Neural cell (in vitro differentiated cells): ENCODE measurements around the gene GALP. TPM values are rescaled to one million over a fixed set of nuclear protein-coding genes. Genes with fewer than 3 reads are reported as not detected.

Source experiments
- H2AFZ ChIP-seq: fragments of 200-600, 300-800 bp; sonication (generic), shearing (Covaris generic); 2 replicates; pipeline ENCODE4 v1.6.0; 2014; ENCODE audit warnings: low read depth, mild to moderate bottlenecking, antibody characterized with exemption, low read length, moderate library complexity
- H3F3A ChIP-seq: fragments of 200-600 bp; shearing (Covaris generic); 2 replicates; pipeline ENCODE4 v1.6.1; 2016; ENCODE audit warnings: mild to moderate bottlenecking, moderate library complexity, mixed read lengths, antibody characterized with exemption, low read length; ENCODE audit not compliant: insufficient read depth, poor library complexity, severe bottlenecking
- H3K27ac ChIP-seq: fragments of 200-600, 300-800 bp; sonication (generic), shearing (Covaris generic); 2 replicates; pipeline ENCODE4 v1.5.1; 2014; ENCODE audit warnings: mild to moderate bottlenecking, low read length, moderate library complexity
- H3K27me3 ChIP-seq: fragments of 300-800, 200-600 bp; sonication (generic), shearing (Covaris generic); 2 replicates; pipeline ENCODE4 v1.6.0; 2014; ENCODE audit warnings: mild to moderate bottlenecking, low read depth, low read length, moderate library complexity; ENCODE audit not compliant: insufficient read depth
- H3K36me3 ChIP-seq: fragments of 300-800, 200-600 bp; sonication (generic), shearing (Covaris generic); 2 replicates; pipeline ENCODE4 v1.5.1; 2014; ENCODE audit warnings: mild to moderate bottlenecking, antibody characterized with exemption, low read length, moderate library complexity; ENCODE audit not compliant: insufficient read depth
- H3K4me2 ChIP-seq: fragments of 300-800, 200-600 bp; sonication (generic), shearing (Covaris generic); 2 replicates; pipeline ENCODE4 v1.6.0; 2014; ENCODE audit warnings: mild to moderate bottlenecking, low read length
- H3K4me3 ChIP-seq: fragments of 300-800, 200-600 bp; sonication (generic), shearing (Covaris generic); 2 replicates; pipeline ENCODE4 v1.5.1; 2014; ENCODE audit warnings: mild to moderate bottlenecking, low read length, moderate library complexity
- H3K79me2 ChIP-seq: fragments of 200-600 bp; shearing (Covaris generic); replicated peaks from 2 replicates; pipeline ENCODE4 v1.6.0; 2014; ENCODE audit warnings: mild to moderate bottlenecking, low read length, moderate library complexity; ENCODE audit not compliant: insufficient read depth
- H3K9ac ChIP-seq: fragments of 300-800, 200-600 bp; sonication (generic), shearing (Covaris generic); 2 replicates; pipeline ENCODE4 v1.6.1; 2016; ENCODE audit warnings: mild to moderate bottlenecking, low read length, mixed read lengths
- H3K9me2 ChIP-seq: fragments of 200-600 bp; shearing (Covaris generic); 2 replicates; pipeline ENCODE4 v1.6.1; 2016; ENCODE audit warnings: mild to moderate bottlenecking, low read length, mixed read lengths; ENCODE audit not compliant: insufficient read depth
- H3K9me3 ChIP-seq: fragments of 200-600, 300-800 bp; sonication (generic), shearing (Covaris generic); 2 replicates; pipeline ENCODE4 v1.6.1; 2016; ENCODE audit warnings: mild to moderate bottlenecking, mixed run types, low read length, moderate library complexity, mixed read lengths
- H4K20me1 ChIP-seq: fragments of 200-600 bp; shearing (Covaris generic); 2 replicates; pipeline ENCODE4 v1.6.1; 2016; ENCODE audit warnings: mild to moderate bottlenecking, mixed run types; ENCODE audit not compliant: insufficient read depth
- EP300 ChIP-seq: fragments of 450-650 bp; conservative IDR thresholded peaks from 2 replicates; pipeline ENCODE4 v1.6.1; 2014; ENCODE audit warnings: antibody characterized with exemption, mild to moderate bottlenecking, moderate library complexity; ENCODE audit not compliant: poor library complexity, severe bottlenecking
- EZH2 ChIP-seq: fragments of 200-600, 300-800 bp; shearing (Covaris generic), sonication (generic); IDR thresholded peaks from 2 replicates; pipeline ENCODE4 v1.6.1; 2014; ENCODE audit warnings: antibody characterized with exemption, low read length, borderline replicate concordance, mild to moderate bottlenecking; ENCODE audit not compliant: insufficient read depth, poor library complexity, severe bottlenecking
- MXI1 ChIP-seq: fragments of 450-650 bp; conservative IDR thresholded peaks from 2 replicates; pipeline ENCODE4 v1.6.1; 2014; ENCODE audit warnings: antibody characterized with exemption, mild to moderate bottlenecking; ENCODE audit not compliant: poor library complexity, severe bottlenecking
- POLR2AphosphoS5 ChIP-seq: IDR thresholded peaks from 2 replicates; pipeline ENCODE4 v1.6.1; 2012
- RAD21 ChIP-seq: fragments of 450-650 bp; conservative IDR thresholded peaks from 2 replicates; pipeline ENCODE4 v1.6.1; 2014; ENCODE audit warnings: antibody characterized with exemption, mild to moderate bottlenecking, moderate library complexity
- SMC3 ChIP-seq: fragments of 450-650 bp; conservative IDR thresholded peaks from 2 replicates; pipeline ENCODE4 v1.6.1; 2014; ENCODE audit warnings: antibody characterized with exemption, mild to moderate bottlenecking, moderate library complexity; ENCODE audit not compliant: poor library complexity
- TAF1 ChIP-seq: IDR thresholded peaks from 2 replicates; pipeline ENCODE4 v1.6.1; 2012; ENCODE audit warnings: low read depth
- polyA plus RNA-seq: library from polyadenylated mRNA; depleted of rRNA; stranded (reverse); fragments of >200 nt; gene quantifications from 2 replicates; pipeline ENCODE4 v1.2.3, GENCODE V29; 2014
- TF ChIP-seq, protein P1 (sequence below): fragments of 450-650 bp; IDR thresholded peaks from 2 replicates; pipeline ENCODE4 v1.5.1; 2014; ENCODE audit warnings: antibody characterized with exemption, mild to moderate bottlenecking, moderate library complexity; ENCODE audit not compliant: poor library complexity, severe bottlenecking
- TF ChIP-seq, protein P2 (sequence below): IDR thresholded peaks from 2 replicates; pipeline ENCODE4 v1.6.1; 2012; ENCODE audit warnings: borderline replicate concordance

The GALP gene
- polyA plus RNA-seq, 1 donor from 2014 or later: not detected

DNA sequence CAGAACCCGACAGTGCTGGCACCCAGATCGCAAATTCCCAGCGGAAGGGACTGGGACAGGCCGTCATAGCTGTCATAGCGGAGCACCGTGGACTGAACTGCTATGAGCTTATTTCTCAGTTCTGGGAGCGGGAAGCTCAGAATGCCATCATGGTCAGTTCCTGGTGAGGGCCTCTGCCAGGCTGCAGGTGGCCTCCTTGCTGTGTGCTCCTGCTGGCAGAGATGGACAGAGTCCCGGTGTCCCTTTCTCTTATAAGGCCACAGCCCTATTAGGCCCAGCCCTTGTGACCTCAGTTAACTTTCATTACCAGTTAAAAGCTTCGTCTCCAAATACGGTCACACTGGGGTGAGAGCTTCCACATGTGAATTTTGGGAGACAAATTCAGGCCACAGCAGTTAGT is 30.1 kb upstream of the GALP start:
- Histone ChIP-seq H2AFZ (no peak overlapping the region), H3K79me2 (peaks cover 14% of the 10 kb centered on the region), H4K20me1 (no peaks in the 10 kb centered on the region), H3F3A (no peaks in the 10 kb centered on the region), H3K9me2 (no peaks in the 10 kb centered on the region), H3K27ac (no peak overlapping the region), H3K9ac (no peak overlapping the region), H3K4me2 (no peak overlapping the region), H3K27me3 (no peaks in the 10 kb centered on the region), H3K9me3 (no peaks in the 10 kb centered on the region), H3K4me3 (no peak overlapping the region), H3K36me3 (no peaks in the 10 kb centered on the region)
- TF ChIP-seq POLR2AphosphoS5: no peak
- TF ChIP-seq, protein P1, sequence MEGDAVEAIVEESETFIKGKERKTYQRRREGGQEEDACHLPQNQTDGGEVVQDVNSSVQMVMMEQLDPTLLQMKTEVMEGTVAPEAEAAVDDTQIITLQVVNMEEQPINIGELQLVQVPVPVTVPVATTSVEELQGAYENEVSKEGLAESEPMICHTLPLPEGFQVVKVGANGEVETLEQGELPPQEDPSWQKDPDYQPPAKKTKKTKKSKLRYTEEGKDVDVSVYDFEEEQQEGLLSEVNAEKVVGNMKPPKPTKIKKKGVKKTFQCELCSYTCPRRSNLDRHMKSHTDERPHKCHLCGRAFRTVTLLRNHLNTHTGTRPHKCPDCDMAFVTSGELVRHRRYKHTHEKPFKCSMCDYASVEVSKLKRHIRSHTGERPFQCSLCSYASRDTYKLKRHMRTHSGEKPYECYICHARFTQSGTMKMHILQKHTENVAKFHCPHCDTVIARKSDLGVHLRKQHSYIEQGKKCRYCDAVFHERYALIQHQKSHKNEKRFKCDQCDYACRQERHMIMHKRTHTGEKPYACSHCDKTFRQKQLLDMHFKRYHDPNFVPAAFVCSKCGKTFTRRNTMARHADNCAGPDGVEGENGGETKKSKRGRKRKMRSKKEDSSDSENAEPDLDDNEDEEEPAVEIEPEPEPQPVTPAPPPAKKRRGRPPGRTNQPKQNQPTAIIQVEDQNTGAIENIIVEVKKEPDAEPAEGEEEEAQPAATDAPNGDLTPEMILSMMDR: no peak
- no peak for TF ChIP-seq SMC3
- no peak for TF ChIP-seq TAF1
- TF ChIP-seq, protein P2, sequence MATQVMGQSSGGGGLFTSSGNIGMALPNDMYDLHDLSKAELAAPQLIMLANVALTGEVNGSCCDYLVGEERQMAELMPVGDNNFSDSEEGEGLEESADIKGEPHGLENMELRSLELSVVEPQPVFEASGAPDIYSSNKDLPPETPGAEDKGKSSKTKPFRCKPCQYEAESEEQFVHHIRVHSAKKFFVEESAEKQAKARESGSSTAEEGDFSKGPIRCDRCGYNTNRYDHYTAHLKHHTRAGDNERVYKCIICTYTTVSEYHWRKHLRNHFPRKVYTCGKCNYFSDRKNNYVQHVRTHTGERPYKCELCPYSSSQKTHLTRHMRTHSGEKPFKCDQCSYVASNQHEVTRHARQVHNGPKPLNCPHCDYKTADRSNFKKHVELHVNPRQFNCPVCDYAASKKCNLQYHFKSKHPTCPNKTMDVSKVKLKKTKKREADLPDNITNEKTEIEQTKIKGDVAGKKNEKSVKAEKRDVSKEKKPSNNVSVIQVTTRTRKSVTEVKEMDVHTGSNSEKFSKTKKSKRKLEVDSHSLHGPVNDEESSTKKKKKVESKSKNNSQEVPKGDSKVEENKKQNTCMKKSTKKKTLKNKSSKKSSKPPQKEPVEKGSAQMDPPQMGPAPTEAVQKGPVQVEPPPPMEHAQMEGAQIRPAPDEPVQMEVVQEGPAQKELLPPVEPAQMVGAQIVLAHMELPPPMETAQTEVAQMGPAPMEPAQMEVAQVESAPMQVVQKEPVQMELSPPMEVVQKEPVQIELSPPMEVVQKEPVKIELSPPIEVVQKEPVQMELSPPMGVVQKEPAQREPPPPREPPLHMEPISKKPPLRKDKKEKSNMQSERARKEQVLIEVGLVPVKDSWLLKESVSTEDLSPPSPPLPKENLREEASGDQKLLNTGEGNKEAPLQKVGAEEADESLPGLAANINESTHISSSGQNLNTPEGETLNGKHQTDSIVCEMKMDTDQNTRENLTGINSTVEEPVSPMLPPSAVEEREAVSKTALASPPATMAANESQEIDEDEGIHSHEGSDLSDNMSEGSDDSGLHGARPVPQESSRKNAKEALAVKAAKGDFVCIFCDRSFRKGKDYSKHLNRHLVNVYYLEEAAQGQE: no peak
- no peak for TF ChIP-seq EZH2
- TF ChIP-seq RAD21: no peak
- no peak for TF ChIP-seq MXI1
- no peak for TF ChIP-seq EP300

- Histone ChIP-seq H3K4me3 (no peak overlapping the region), H4K20me1 (no peaks in the 10 kb centered on the region), H3K9me3 (no peaks in the 10 kb centered on the region), H3K9me2 (no peaks in the 10 kb centered on the region), H3F3A (no peaks in the 10 kb centered on the region), H3K9ac (no peak overlapping the region), H3K4me2 (no peak overlapping the region), H3K27ac (no peak overlapping the region), H2AFZ (no peak overlapping the region), H3K27me3 (no peaks in the 10 kb centered on the region), H3K79me2 (peaks cover 12% of the 10 kb centered on the region), H3K36me3 (no peaks in the 10 kb centered on the region)
- no peak for TF ChIP-seq SMC3
- no peak for TF ChIP-seq TAF1
- TF ChIP-seq POLR2AphosphoS5: no peak
- no peak for TF ChIP-seq RAD21
- no peak for TF ChIP-seq EZH2
- TF ChIP-seq EP300: no peak
- TF ChIP-seq, protein P1: no peak
- TF ChIP-seq, protein P2: no peak
- TF ChIP-seq MXI1: no peak
Measured at GRCh38 chr19:56146904-56147303, 28.9 kb upstream of the GALP start.
